NCI-H446 (cell line): Measurements from ENCODE around the gene ZBTB49.
A peak's percentile ranks its signal among the peaks of the same experiment; 100 is the strongest.
"Not testable (repeated sequence)": the region's sequence is repeated elsewhere in the genome, so short reads cannot be mapped to it uniquely, and the experiment has no call there.

Experiments
- DNase-seq, 2 experiments: peaks; one replicate each; lab custom pipeline; 2025; lab: John Stamatoyannopoulos, UW

Gene ZBTB49

GRCh38 chr4:4289941-4290850 lies at the start of gene ZBTB49, which contains the start of gene LYAR:
ZBTB49 (plus strand) TSS chr4:4290251; CDS start chr4:4299946, 9,695 bp downstream.
LYAR (minus strand) TSS chr4:4290154; CDS start chr4:4283742, 6,412 bp downstream.
- DNase-seq, result peak; percentile 5 to 78

GRCh38 chr4:4245172-4245571 lies 44.9 kb upstream of the ZBTB49 start:
- no peak for DNase-seq

GRCh38 chr4:4247696-4248028 lies 42.4 kb upstream of the ZBTB49 start:
- DNase-seq, result no peak

GRCh38 chr4:4248029-4248884 lies 41.8 kb upstream of the ZBTB49 start, which contains the start of gene TMEM128:
TMEM128 (minus strand) TSS chr4:4248223; CDS start chr4:4248202, 21 bp downstream.
- peak; percentile 55 to 87 for DNase-seq

GRCh38 chr4:4248885-4249203 lies 41.2 kb upstream of the ZBTB49 start:
- DNase-seq, result no peak

- not testable (repeated sequence) for DNase-seq
Observed at GRCh38 chr4:4249342-4249741, 40.7 kb upstream of the ZBTB49 start.

- no peak for DNase-seq
Observed at GRCh38 chr4:4249866-4250265, 40.2 kb upstream of the ZBTB49 start.

- no peak for DNase-seq
Observed at GRCh38 chr4:4254199-4254598, 35.9 kb upstream of the ZBTB49 start.

- DNase-seq, result no peak
Observed at GRCh38 chr4:4254666-4255065, 35.4 kb upstream of the ZBTB49 start.

- no peak for DNase-seq
Observed at GRCh38 chr4:4256799-4257198, 33.3 kb upstream of the ZBTB49 start.

- DNase-seq, result not testable (repeated sequence)
Observed at GRCh38 chr4:4257705-4258104, 32.3 kb upstream of the ZBTB49 start.

GRCh38 chr4:4259484-4260100 lies 30.5 kb upstream of the ZBTB49 start:
- no peak for DNase-seq

GRCh38 chr4:4260185-4260751 lies 29.8 kb upstream of the ZBTB49 start:
- no peak for DNase-seq

- no peak for DNase-seq
Observed at GRCh38 chr4:4267981-4268380, 22.1 kb upstream of the ZBTB49 start.

GRCh38 chr4:4268776-4269175 lies 21.3 kb upstream of the ZBTB49 start:
- DNase-seq, result no peak

- no peak for DNase-seq
Observed at GRCh38 chr4:4269331-4269731, 20.7 kb upstream of the ZBTB49 start.

GRCh38 chr4:4269856-4270255 lies 20.2 kb upstream of the ZBTB49 start:
- no peak for DNase-seq

GRCh38 chr4:4270529-4270928 lies 19.5 kb upstream of the ZBTB49 start:
- no peak for DNase-seq

GRCh38 chr4:4271912-4272311 lies 18.1 kb upstream of the ZBTB49 start:
- DNase-seq, result no peak

GRCh38 chr4:4274226-4274625 lies 15.8 kb upstream of the ZBTB49 start:
- DNase-seq, result no peak

GRCh38 chr4:4277531-4277930 lies 12.5 kb upstream of the ZBTB49 start:
- DNase-seq, result no peak

- DNase-seq, result no peak
Observed at GRCh38 chr4:4281787-4282186, 8.3 kb upstream of the ZBTB49 start.
